Embryonic facial prominence (tissue), 1 donor: ENCODE measurements around the gene KDM4C.

ENCODE experiments used
- DNase-seq: peaks from one replicate; pipeline ENCODE4 v3.0.0-alpha.2; 2016; ENCODE audit errors: extremely low spot score

The KDM4C gene

DNA sequence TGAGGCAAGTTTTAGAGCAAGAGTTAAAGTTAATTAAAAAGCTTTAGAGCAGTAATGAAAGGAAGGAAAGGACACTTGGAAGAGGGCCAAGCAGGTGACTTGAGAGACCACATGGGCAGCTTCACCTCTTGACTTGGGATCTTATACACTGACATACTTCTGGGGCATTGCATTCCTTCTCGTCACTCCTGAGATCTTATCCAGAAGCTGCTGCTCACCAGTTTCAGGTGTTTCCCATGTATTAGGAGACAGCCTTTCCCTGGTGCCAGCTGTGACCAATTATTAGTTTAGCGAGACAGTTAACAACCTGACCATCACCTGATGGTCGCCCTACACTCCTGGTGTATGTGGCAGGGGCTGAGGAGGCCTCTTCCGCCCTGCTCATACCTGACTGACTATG lies 382.1 kb downstream of the KDM4C start:
- DNase-seq: no peak

DNA sequence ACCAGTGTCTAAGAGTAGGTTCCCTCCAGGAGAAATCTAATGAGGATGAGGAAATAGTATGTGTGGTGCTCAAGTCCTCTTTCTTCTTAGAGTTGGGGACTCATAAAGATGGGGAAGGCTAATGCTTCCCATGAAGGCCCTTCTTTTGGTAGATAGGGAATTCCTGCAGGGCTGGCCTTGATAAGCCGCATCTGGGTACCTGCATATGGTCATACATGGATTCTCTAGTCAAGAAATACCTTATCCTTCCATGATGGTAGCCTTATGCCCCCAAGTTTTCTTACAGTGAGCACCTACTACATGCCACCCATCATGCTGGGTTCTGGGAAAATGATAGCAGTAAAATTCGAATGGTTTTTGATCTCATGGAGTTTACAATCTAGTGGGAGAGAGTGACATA lies 382.6 kb downstream of the KDM4C start:
- DNase-seq: no peak

DNA sequence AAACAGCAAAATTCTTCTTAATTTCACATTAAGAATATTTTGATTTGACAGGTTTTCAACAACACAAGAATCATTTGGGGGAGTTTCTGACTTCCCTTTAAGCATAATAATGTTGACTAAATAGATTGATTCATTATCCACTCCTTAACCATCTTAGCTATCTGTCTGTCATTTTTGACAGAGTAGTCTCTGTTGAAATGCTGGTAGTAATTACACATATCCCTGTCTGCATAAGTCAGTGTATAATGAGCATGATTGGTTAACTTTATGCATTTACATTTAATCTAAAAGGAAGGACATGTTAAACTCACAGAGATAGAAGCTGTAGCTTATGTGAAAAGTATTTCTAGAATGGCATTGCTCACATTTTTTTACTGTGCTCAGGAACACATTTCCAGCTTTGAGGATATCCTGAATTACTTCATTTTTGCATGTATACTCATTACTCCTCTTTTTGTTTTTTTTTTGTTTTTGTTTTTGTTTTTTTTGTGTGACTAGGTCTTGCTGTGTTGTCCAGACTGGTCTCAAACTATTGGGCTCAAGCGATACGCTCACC lies 385.9 kb downstream of the KDM4C start:
- DNase-seq: no peak

DNA sequence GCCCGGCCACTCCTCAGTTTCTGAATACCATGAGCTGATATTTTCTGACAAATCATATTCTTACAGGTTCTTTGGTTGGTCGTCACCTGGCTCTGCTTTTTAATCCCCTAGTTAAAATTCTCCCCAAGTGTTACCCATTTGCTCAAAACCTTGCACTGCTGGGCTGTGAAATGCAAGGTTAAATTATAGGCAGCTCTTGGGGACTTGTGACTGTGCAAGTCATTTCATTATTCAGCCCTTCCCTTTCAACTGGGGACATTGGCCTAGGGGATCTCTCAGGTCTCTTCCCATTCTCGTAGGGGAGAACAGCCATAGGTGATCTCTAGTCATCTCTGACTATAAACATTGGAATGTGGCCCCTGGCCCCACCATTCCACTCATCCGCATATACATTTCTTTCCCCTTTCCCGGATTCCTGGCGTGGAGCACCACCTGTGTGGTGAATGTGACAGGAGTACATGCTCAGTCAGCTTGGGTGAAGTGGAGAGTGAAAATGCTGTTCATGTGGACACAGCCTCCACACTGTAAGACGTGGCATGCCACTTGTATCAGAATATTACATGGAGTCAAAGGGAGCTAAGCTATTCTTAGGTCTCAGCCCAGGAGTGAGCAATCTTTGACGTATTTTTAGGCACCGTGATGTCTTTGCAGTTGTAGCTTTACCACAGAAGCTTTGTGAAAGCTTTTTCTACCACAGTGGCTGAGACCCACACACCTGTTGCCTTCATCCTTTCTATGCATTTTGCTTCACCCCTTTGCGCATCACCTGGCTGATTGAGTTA lies 386.7 kb downstream of the KDM4C start:
- DNase-seq: no peak

DNA sequence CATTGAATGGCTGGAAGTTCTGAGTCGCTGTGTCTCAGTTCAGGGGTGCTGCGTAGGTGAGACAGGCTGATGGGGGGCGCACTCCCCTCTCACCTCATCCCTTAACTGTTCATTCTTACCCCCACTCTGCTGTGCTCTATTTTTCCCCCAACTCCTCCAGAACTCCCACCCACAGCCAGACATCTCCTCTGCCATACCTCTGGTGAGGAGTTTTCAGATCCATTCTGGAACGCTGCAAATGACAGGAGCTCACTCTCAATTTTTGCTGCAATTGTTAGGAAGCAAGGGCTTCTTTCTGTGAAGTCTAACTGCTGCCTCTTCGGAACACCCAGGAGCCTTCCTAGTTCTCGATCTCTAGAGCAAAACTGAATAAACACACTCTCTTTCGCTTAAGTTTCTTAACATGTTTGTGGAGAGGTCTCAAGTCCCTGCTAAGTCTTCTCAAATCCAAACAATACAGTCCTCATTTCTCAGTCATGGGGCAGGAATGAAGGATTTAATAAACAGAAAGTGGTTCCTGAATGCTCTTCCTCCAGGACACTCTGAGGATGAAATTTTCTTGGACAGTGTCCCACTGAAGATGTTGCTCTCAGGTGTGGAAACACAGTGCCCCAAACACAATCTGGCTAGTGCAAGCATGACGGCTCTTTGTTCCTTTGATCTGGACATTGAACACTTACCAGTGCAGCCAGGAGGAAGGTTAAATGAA lies 387.7 kb downstream of the KDM4C start:
- no peak for DNase-seq

DNA sequence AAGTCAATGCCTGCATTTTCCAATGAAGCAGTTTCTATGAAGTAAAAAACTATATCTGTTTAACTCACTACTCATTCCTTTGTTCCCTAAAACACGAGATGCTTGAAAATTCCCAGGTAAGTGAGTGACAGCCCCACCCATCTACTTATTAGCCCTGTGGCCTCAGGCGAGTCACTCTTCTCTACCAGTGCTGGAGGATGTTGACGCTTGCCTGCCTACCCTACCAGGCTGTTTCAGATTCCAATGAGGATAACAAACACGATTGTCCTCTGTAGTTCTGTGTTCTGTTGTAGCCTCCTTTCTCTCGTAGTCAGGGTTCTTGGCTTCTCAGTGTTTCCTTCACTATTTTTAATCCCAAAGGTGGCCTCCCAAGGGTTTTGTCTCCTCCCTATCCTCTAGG lies 388.8 kb downstream of the KDM4C start:
- DNase-seq: no peak

DNA sequence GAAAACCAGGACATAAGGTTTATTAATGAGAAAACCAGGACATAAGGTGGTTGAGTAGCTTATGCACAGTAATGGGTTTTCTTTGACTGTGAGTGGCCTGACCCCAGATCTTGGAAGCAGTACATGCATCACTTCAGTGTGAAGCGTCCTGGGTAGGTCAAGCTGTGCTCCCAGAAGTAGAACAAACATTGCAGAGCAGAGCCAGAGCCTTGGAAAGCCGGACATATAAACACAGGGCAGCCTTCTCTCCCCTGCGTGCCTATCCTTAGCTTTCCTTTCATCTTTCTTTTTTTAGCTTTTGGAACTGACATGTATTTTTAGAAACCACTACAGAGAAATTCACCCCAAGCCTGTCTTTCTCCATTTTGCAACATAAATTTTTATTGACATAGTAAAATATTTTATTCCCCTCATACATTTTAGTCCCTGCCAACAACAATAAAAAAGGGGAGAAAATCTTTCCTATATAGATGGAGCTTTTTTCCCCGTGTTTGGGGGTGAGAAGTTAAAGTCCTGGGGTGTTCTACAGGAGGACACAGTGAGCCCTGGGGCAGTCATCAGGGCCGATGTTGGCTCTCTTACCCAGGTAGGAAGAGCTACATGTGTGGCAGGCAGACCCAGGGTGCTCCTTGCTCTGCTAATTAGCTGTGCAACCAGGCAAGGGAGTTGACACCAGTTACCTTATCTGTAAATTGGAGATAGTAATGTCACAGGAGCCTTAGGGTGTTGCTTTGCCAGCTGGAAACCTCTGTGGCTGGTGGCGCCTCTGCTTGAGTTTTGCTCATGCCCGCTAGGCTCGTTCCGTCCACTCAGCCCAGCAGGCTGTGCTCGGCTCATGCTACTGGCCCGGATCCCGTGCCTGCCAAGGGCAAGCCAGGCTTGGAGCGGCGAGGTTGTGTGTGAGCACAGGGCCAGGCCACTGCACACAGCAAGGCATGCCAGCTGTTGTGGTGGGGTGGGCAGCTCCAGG lies 389.6 kb downstream of the KDM4C start:
- DNase-seq: no peak

DNA sequence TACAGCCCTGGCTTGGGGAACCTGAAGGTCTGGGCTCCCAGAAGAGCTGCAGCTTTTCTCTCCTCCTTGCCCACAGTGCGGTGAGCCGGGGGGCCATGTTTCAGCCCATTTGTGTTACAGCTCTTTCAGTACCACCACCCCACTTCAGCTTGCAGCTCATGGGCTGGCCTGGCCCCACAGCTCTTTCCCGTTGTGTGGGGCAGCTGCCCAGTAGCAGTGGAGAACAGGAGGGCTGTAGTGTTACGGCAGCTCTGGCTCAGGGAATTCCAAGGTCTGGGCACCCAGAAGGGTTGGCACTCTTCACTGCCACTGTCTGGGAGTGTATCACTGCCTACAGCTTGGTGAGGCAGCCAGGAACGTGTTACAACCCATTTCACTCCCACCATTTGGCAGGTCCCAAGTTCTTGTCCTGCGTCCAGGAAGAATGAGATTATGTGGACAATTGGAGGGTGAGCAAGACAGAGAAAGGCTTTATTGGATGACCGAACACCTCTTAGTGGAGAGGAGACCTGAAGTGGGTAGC lies 390.5 kb downstream of the KDM4C start:
- no peak for DNase-seq

DNA sequence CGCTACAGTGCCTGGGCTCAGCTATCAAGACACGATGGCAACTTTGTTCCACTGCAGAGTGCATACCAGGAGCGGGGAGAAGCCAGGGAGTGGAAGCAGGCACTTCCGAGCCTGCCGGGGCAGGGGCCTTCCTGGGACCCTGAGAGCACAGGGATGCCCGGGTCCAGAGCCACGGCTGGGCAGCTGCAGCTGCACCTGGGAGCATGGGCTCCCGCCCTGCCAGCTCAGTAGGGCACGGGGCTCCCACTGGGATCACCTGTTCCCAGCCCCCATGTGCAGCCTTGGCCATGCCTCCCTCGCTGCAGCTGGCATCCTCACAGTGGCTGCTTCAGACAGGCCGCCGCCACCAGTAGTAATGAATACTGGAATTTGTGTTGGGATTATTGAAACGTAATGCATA lies 391.5 kb downstream of the KDM4C start:
- DNase-seq: no peak

DNA sequence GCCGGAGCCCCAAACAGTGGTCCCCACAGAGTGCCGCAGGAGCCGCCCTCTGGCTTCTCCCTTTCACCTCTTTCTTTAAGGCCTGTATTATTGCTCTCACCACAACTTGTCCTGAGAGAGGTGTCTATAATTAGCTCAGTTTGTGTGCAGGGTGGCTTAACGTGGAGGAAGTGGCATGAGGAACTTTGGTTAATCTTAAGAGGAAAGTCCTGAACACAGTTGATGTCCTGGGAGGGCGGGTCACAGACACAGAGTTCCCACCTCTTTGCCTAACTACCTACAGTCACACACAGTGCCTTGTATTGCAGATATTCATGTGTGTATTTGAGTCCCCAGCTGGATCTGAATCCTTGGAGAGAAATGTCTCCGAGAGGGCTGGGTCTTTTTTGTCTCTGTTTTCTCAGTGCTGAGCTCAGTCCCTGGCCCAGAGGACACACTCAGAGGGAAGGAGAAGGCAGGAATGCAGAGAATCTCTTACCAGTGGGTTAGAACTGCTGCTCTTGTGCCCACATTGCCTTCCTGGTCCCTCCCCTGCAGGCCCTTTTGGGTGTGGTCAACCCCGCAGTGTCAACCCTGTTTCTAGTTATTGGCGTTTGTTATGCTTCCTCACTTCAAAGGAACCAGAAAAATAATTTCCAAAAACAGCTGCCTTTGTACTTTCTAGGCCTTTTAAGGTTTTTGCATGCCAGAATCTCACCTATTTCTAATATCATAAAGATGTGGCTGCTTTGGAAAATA lies 392.5 kb downstream of the KDM4C start:
- no peak for DNase-seq

DNA sequence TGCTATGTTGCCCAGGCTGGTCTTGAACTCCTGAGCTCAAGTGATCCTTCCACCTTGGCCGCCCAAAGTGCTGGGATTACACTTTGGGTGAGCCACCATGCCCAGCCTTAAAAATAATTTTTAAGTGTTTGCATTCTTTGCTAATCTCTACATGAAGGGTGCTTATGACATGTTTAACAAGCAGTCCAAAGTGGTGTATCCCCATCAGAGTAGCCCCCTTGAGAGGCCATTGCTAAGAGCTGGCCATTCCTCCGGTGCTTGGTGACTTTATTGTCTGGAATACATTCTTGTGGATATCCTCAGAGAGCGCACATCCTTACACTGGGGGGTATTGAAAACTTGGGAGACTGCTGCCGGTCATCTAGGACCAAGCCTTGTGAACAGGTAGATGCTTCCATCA lies 395.4 kb downstream of the KDM4C start:
- DNase-seq: no peak

DNA sequence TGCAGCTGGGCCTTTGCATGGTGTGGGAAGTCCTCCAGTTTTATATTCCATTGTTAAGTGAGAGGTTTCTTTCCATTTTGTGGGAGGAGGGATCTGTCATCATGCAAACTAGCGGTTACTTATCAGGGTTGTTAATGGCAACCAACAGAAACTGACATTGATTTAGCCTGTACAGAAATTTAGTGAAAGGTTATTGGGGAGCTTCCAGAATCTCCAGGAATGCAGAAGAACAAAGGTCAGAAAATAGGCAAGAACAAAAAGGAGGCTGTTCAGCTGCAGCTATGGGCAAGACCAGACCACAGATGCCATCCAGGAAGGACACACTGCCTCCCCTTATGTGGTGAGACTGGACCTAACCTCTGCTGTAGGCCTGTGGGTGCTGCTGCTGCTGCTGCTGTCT lies 395.8 kb downstream of the KDM4C start:
- DNase-seq: no peak

DNA sequence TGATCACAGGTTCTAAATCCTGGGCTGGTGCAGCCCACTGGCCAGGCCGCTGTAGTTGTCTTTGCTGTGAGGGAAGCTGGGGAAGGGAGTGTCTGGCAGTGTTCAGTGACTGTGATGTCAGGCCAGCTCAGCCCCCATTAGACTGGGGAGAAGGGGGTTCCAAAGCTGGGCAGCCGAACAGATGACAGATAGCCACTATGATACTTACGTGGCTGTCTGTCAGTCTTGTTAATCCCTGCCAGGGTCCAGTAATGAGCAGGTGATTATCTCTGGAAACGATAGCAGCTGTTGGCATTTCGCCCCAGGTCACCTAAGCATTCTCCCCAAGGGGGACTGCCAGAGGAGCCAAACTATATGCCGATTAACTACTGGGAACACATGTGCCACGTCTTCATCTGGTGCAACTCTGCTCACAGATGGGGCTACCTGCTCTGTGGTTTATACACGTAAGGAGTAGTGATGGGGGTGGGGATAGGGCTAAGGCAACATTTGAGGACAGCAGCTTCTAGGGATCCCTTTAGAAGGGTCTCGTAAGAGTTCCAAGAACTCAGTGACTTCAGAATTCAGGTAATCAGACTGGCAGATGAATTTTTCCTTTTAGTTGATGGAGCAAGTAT lies 396.3 kb downstream of the KDM4C start:
- DNase-seq: no peak

DNA sequence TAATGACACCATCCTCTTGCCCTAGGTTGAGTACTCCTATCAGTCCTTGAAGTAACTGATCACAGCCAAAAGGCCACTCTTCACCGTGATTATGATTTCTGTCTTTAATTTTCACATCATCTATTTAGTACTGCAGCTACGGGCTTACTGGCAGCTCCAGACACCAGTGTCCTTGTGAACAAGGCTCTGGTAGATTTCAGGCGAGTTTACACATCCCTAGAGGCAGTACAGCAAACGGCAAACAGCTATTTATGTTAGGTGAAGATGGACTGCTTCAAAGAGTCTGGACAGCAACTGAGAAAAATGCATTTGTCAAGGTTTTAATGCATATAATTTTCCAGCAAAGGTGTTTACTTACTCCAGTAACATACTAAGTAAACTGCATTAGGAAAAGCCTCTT lies 396.9 kb downstream of the KDM4C start:
- no peak for DNase-seq

DNA sequence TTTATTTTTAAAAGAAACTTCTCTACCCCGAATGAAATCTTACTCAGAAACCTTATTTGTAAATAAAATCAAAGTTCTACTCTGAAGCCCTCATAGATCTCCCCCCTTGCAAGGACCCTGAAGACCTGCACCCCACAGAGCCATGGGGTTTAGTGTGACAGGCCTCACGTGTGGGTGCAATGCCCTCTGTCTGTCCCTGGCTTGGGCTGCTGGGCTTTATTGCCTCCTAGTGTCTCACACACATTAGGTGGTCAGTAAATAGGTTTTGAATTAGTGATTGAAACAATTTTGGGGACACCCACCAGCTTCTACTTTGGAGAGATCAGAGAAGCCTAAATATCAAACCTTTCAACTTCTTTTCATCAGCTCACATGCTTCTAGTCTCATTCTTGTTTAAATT lies 403.7 kb downstream of the KDM4C start:
- no peak for DNase-seq

DNA sequence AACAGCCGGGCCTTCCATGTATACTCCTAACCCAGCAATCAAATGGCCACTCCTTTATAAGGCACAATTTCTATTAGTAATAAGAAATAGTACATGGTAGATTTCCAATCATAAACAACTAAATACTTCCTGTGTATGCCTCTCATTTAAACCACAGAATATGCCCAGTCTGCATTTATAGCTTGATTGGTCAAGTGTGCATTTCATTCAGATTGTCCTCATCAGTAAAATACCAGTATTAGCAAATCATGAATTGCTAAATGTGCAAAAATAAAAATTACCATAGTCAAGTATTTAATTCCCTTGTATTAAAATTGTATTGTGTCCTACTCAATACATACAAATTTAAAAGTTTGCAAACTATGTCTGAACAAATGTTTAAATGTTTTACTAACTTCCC lies 406.2 kb downstream of the KDM4C start:
- no peak for DNase-seq

DNA sequence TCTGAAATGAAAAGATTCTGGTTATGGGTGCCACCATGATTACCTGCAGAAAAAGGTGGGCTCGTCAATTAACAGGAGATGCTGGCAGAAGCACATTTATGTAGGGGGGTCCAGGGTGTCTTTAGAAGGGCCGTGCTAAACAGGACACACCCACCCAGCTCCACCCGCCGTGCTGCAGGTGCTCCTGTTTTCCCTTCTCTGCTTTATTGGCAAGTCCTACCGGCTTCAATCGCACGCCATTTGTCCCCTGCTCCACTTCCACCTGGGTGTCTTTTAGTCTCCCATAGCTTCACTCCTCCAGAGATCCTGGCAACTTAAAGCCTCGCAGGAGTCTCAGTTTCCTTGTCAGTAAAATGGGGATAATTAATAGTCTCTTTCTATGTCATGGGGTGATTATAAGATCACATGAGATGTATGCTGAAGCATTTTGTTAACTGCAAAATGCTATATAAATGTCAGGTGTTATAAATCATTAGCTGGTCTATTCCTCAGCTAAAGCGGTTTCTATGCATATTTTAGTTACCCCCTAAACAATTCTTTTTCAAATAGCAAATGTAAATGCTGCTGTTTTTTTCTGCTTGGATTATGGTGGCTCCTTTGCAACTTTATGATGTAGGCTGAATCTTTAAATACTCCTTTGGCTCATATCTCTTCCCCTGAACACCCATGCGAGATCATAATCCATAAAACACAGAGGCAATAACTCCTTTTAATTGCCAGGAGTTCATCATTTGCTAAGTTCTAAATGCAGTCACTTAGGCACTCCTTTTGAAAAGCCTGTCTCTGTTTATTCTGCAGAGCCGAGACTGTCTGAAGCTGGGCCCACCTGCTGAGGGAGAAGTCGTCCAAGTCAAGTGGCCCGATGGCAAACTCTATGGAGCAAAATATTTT lies 406.9 kb downstream of the KDM4C start:
- DNase-seq: no peak

DNA sequence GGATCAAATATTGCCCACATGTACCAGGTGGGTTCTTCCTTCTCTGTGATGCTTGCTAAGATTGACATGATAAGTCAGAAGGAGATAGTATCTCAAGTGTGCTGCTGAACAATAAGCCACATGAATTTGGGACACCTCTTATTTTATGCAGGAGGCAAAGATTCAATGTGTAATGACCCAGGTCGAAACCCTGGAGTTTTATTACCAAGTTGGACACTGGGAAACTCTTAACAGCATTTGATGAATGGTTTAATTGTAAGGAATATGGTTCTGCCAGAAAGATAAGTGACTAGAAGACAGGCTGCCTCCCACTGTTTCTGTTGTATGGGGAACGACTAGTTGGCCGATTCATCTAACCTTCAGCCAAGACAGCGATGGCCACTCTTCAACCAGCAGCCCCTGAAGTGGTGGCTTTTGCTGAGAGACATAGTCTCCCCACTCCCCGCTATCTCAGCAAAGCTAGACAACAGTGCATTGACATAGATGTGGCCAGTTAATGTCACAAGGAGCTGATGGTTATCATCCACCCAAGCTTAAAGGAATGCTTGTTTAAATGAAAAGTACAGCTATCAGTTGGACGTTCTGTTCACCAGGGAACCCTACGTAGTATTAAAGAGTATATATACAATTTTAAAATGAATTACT lies 407.7 kb downstream of the KDM4C start:
- no peak for DNase-seq

DNA sequence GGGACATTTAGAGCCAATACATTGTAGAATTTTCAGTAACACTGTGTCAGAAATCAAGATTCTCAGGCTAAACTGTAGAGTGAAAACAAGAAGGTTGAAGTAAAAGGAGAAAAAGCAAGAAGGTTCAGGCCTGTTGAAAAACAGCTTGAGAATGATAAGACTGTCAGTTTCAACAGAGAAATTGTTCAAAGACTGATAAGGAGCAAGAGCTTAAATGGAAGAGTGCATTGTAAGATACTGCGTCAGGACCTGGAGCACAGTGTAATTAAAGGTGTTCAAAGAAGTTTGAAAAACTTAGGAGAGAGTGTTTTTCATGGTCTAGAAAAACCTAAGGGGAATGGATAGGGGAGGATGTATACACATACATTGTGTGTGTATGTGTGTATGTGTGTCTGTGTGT lies 408.3 kb downstream of the KDM4C start:
- DNase-seq: no peak
